CD4-positive, alpha-beta T cell treated with Interleukin-6 for 4 hours (primary cell): Measurements from ENCODE around the gene DLGAP1.

Source experiments
- DNase-seq: peaks from one replicate; pipeline ENCODE4 v3.0.0-alpha.2; 2020; ENCODE audit warnings: mixed read lengths

DLGAP1 gene

GRCh38 chr18:3649135-3649632 is 805.9 kb downstream of the DLGAP1 start:
- DNase-seq: no peak

- no peak for DNase-seq
Measured at GRCh38 chr18:3648641-3649040, 806.5 kb downstream of the DLGAP1 start.

- DNase-seq: no peak
Measured at GRCh38 chr18:3648200-3648599, 806.9 kb downstream of the DLGAP1 start.

GRCh38 chr18:3647636-3648035 is 807.5 kb downstream of the DLGAP1 start:
- DNase-seq: no peak

GRCh38 chr18:3645384-3646156 is 809.5 kb downstream of the DLGAP1 start:
- no peak for DNase-seq

GRCh38 chr18:3634250-3634939 is 820.7 kb downstream of the DLGAP1 start:
- DNase-seq: no peak

- no peak for DNase-seq
Measured at GRCh38 chr18:3631887-3632286, 823.2 kb downstream of the DLGAP1 start.

- DNase-seq: no peak
Measured at GRCh38 chr18:3626929-3627458, 828.1 kb downstream of the DLGAP1 start.

- no peak for DNase-seq
Measured at GRCh38 chr18:3625742-3626091, 829.4 kb downstream of the DLGAP1 start.

GRCh38 chr18:3624935-3625741 is 830.0 kb downstream of the DLGAP1 start:
- peak; percentile 60 for DNase-seq

- no peak for DNase-seq
Measured at GRCh38 chr18:3624546-3624934, 830.6 kb downstream of the DLGAP1 start.

- no peak for DNase-seq
Measured at GRCh38 chr18:3623769-3624545, 831.1 kb downstream of the DLGAP1 start.

- no peak for DNase-seq
Measured at GRCh38 chr18:3620146-3621119, 834.7 kb downstream of the DLGAP1 start.

- no peak for DNase-seq
Measured at GRCh38 chr18:3619746-3620145, 835.4 kb downstream of the DLGAP1 start.

- DNase-seq: no peak
Measured at GRCh38 chr18:3619222-3619621, 835.9 kb downstream of the DLGAP1 start.

GRCh38 chr18:3616744-3617143 is 838.4 kb downstream of the DLGAP1 start:
- DNase-seq: no peak

GRCh38 chr18:3616142-3616541 is 839.0 kb downstream of the DLGAP1 start:
- DNase-seq: no peak

GRCh38 chr18:3615374-3615985 is 839.6 kb downstream of the DLGAP1 start:
- no peak for DNase-seq

- no peak for DNase-seq
Measured at GRCh38 chr18:3612315-3612714, 842.8 kb downstream of the DLGAP1 start.

- DNase-seq: no peak
Measured at GRCh38 chr18:3611313-3612090, 843.6 kb downstream of the DLGAP1 start.
